Measurements from ENCODE around the gene CDK5R2.

The CDK5R2 gene

GRCh38 chr2:219001577-219002394 lies 42.3 kb downstream of the CDK5R2 start:
- in situ Hi-C loops (cut with MboI; ENCODE audit: low sequenced_read_pairs): no loop called here

- in situ Hi-C loops (cut with MboI; ENCODE audit: low sequenced_read_pairs): no loop called here
These were observed 43.2 kb downstream of the CDK5R2 start for GRCh38 chr2:219002395-219003266.

DNA sequence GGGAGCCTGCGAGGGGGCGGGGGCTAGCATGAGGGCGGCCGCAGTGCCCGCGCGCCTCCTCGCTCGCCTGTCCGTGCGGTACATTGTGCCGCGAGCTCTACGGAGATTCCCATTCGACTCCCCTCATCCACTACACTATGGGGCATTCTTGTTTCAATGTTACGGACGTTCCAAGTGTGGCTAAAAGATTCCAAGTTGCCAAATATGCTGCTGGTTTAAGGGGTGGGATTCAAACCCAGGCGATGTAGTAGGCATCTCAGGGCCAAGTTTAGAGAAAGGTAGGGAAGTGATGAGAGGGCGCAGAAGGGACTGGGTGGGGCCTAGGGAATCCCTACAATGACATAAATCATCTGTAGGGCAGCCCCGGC lies 43.8 kb downstream of the CDK5R2 start:
- in situ Hi-C loops (cut with MboI; ENCODE audit: low sequenced_read_pairs): no loop called here

- in situ Hi-C loops (cut with MboI; ENCODE audit: low sequenced_read_pairs): no loop called here
These were observed 44.5 kb downstream of the CDK5R2 start for GRCh38 chr2:219003979-219004378.

DNA sequence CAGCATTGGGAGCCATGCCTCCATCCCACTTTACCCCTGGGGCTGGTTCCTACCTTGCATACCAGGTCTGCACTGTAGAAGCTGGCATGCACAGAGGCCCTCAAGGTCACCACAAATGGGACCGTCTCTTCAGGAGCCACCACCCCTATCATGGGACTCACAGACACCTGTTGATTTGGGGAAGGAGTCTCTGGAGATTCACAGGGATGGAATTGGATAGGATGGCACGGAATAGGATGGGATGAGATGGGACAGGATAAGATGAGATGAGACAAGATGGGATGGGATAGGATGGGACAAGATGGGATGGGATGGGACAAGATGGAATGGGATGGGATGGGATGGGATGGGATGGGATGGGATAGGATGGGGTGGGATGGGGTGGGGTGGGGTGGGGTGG lies 49.8 kb downstream of the CDK5R2 start:
- in situ Hi-C loops (cut with MboI; ENCODE audit: low sequenced_read_pairs): no loop called here

DNA sequence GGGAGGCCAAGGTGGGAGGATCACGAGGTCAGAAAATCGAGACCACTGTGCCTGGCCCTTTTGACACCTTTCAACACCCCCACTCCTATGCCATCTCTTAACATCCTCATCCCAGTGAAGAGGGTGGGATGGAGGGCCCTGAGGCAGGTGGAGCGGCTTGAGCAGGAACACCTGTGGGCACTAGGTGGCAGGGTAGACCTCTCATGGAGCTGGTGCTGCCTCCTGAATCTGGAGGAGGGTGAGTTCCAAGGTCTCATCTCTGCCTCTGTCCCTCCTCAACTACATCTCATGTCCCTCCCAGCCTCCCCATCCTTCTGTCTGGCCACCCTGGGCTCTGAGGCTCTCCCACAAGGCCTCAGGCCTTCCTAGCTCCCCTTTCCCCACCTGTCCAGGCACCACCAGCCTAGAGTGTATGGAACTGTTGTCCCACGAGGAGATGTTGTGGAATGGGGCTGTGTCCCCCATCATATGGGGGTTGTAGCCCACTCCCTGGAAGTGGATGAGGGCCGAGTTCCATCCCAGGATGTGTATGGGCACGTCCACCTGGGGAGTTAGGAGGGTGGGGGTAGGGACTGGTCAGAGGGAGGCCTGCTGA lies 50.8 kb downstream of the CDK5R2 start:
- in situ Hi-C loops (cut with MboI; ENCODE audit: low sequenced_read_pairs): no loop called here

DNA sequence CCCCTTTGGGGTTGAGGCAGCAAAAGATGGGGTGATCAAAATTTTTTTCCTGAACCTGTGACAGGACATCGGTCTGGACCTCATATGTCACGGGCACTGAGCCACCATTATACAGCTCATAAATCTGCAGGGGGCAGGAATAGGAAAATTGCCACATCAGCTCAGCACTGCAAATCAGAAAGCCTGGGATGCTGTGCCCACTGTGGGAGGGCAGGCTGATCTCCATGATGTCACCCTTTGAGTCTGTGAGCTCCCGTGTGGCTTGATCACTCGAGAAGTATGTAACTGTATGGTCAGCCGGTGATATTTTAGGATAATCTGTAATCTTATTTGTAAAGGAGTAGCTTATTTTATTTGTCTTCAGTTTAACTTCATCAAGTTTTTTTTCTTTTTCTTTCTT lies 51.4 kb downstream of the CDK5R2 start:
- in situ Hi-C loops (cut with MboI; ENCODE audit: low sequenced_read_pairs): no loop called here

All from HL-60/S4 treated with phorbol 12-myristate 13-acetate at 8.2 ng/mL for 4 days and 3 days (cell line).